Sigmoid colon (tissue), 4 donors: ENCODE measurements around the gene RGS18.

Experiments
- EP300 ChIP-seq, 4 donors: sonication (generic); formaldehyde crosslinking; IDR thresholded peaks; one replicate each; pipeline ENCODE4 v1.6.1; 2017; ENCODE audit warnings: antibody characterized with exemption in 4 of 4
- POLR2A ChIP-seq, 2 donors: fragments of 450-650 bp; IDR thresholded peaks; one replicate each; pipeline ENCODE4 v1.6.1; 2016; ENCODE audit warnings: antibody characterized with exemption in 2 of 2, mild to moderate bottlenecking in 2 of 2, moderate library complexity in 2 of 2
- POLR2AphosphoS5 ChIP-seq, 4 donors: sonication (generic); formaldehyde crosslinking; IDR thresholded peaks; one replicate each; pipeline ENCODE4 v1.6.1; 2017; ENCODE audit warnings: antibody characterized with exemption in 4 of 4
- TF ChIP-seq, protein P1 (sequence below), 4 experiments: fragments of 450-650 bp in 3 of 4; fragments of 200-600 bp in 1 of 4; IDR thresholded peaks; one replicate each; pipeline ENCODE4 v1.5.1; 2016 to 2019; ENCODE audit warnings: antibody characterized with exemption in 4 of 4, mild to moderate bottlenecking in 3 of 4, moderate library complexity in 2 of 4

DNA sequence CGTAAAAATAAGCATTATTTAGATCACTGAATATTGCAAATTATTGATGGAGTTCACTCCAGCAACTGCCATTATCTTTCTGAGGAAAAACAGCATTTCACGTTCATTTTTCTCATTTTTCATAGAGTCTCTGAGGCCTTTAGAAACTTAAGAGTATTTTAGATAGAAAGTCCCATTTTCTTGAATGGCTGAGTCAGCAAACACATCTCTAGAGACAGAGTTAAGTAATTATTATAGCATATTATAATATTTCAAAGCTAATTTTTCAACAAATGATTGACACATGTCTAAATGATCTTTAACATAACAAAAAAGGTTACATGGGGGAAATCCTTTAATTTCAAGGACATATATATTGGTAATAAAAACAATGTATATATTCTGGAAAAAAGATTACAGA, 31.8 kb downstream of the RGS18 start:
- TF ChIP-seq, protein P1, sequence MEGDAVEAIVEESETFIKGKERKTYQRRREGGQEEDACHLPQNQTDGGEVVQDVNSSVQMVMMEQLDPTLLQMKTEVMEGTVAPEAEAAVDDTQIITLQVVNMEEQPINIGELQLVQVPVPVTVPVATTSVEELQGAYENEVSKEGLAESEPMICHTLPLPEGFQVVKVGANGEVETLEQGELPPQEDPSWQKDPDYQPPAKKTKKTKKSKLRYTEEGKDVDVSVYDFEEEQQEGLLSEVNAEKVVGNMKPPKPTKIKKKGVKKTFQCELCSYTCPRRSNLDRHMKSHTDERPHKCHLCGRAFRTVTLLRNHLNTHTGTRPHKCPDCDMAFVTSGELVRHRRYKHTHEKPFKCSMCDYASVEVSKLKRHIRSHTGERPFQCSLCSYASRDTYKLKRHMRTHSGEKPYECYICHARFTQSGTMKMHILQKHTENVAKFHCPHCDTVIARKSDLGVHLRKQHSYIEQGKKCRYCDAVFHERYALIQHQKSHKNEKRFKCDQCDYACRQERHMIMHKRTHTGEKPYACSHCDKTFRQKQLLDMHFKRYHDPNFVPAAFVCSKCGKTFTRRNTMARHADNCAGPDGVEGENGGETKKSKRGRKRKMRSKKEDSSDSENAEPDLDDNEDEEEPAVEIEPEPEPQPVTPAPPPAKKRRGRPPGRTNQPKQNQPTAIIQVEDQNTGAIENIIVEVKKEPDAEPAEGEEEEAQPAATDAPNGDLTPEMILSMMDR (IDR thresholded peaks at IDR 0.05) = no peak
- TF ChIP-seq POLR2AphosphoS5 (IDR thresholded peaks at IDR 0.05) (no peak), POLR2A (IDR thresholded peaks at IDR 0.05) (no peak), EP300 (IDR thresholded peaks at IDR 0.05) (no peak)
